ENCODE data around the gene DDX47.

DNA sequence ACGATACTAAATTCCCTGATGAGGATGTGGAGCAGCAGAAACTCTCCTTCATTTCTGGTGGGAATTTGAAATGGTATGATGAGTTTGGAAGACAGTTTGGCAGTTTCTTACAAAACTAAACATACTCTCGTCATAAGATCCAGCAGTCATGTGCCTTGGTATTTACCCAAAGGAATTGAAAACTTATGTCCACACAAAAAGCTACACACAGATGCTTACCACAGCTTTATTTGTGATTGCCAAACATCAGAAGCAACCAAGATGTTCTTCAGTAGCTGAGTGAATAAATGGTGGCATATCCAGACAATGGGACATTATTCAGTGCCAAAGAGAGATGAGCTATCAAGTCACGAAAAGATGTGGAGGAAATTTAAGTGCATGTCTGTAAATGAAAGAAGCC is 38.4 kb upstream of the DDX47 start:
- TF ChIP-seq CHCHD3 (CRISPR knock-in tag; IDR thresholded peaks at IDR 0.05): no peak
- TF ChIP-seq BRCA1 (CRISPR knock-in tag; IDR thresholded peaks at IDR 0.05): no peak
- TF ChIP-seq PAX8 (CRISPR knock-in tag; IDR thresholded peaks at IDR 0.05; ENCODE audit: borderline replicate concordance): no peak

Measured in HepG2 (cell line).